ENCODE results near the gene RNASE12. TPM values are rescaled to one million over a fixed set of nuclear protein-coding genes. Genes with fewer than 3 reads are reported as not detected.
"Not testable (repeated sequence)": the region's sequence is repeated elsewhere in the genome, so short reads cannot be mapped to it uniquely, and the experiment has no call there.

The RNASE12 gene
- total RNA-seq, 1 donor from 2014 or later: not detected

- TF ChIP-seq CTCF (IDR thresholded peaks at IDR 0.05; ENCODE audit: unreplicated experiment): no peak
- Mint-ChIP-seq H3K4me3 (ENCODE audit: unreplicated experiment) (no peak overlapping the region), H3K36me3 (ENCODE audit: low read depth, unreplicated experiment) (no peaks in the 10 kb centered on the region), H3K27ac (ENCODE audit: unreplicated experiment) (no peak overlapping the region), H3K27me3 (ENCODE audit: unreplicated experiment) (peaks cover 2% of the 10 kb centered on the region), H3K9me3 (ENCODE audit: unreplicated experiment) (no peaks in the 10 kb centered on the region), H3K4me1 (ENCODE audit: unreplicated experiment) (no peaks in the 10 kb centered on the region)
- DNase-seq (ENCODE audit: low spot score): no peak
Measured at GRCh38 chr14:20597108-20597507, 5.9 kb upstream of the RNASE12 start.

- H3K4me1 Mint-ChIP-seq (ENCODE audit: unreplicated experiment); H3K27ac Mint-ChIP-seq (ENCODE audit: unreplicated experiment); DNase-seq (ENCODE audit: low spot score); H3K4me3 Mint-ChIP-seq (ENCODE audit: unreplicated experiment); H3K9me3 Mint-ChIP-seq (ENCODE audit: unreplicated experiment); H3K36me3 Mint-ChIP-seq (ENCODE audit: low read depth, unreplicated experiment); H3K27me3 Mint-ChIP-seq (ENCODE audit: unreplicated experiment): not testable (repeated sequence)
Measured at GRCh38 chr14:20595726-20596125, 4.5 kb upstream of the RNASE12 start.

- DNase-seq (ENCODE audit: low spot score): no peak
- Mint-ChIP-seq H3K27me3 (ENCODE audit: unreplicated experiment) (peaks cover 2% of the 10 kb centered on the region), H3K36me3 (ENCODE audit: low read depth, unreplicated experiment) (no peaks in the 10 kb centered on the region), H3K4me3 (ENCODE audit: unreplicated experiment) (no peak overlapping the region), H3K4me1 (ENCODE audit: unreplicated experiment) (peaks cover 5% of the 10 kb centered on the region), H3K9me3 (ENCODE audit: unreplicated experiment) (no peaks in the 10 kb centered on the region), H3K27ac (ENCODE audit: unreplicated experiment) (no peak overlapping the region)
- TF ChIP-seq CTCF (IDR thresholded peaks at IDR 0.05; ENCODE audit: unreplicated experiment): no peak
Measured at GRCh38 chr14:20592574-20592973, 1.4 kb upstream of the RNASE12 start.

- Mint-ChIP-seq H3K4me3 (ENCODE audit: unreplicated experiment) (no peak within 1 kb of the TSS), H3K9me3 (ENCODE audit: unreplicated experiment) (no peaks in the 10 kb centered on the region), H3K4me1 (ENCODE audit: unreplicated experiment) (peaks cover 17% of the 10 kb centered on the region), H3K27me3 (ENCODE audit: unreplicated experiment) (no peaks in the 10 kb centered on the region), H3K27ac (ENCODE audit: unreplicated experiment) (no peak within 1 kb of the TSS), H3K36me3 (ENCODE audit: low read depth, unreplicated experiment) (no peaks in the 10 kb centered on the region)
- DNase-seq (ENCODE audit: low spot score): no peak
- no peak for TF ChIP-seq CTCF (IDR thresholded peaks at IDR 0.05; ENCODE audit: unreplicated experiment)
Measured at GRCh38 chr14:20587489-20588154, 3.6 kb downstream of the RNASE12 start, which contains the start of gene RNASE11. Gene RNASE11 (minus strand): TSS chr14:20588001.

GRCh38 chr14:20583908-20584307 lies 7.3 kb downstream of the RNASE12 start:
- H3K4me3 Mint-ChIP-seq (ENCODE audit: unreplicated experiment): no peak overlapping the region
- H3K27ac Mint-ChIP-seq (ENCODE audit: unreplicated experiment): no peak overlapping the region
- H3K9me3 Mint-ChIP-seq (ENCODE audit: unreplicated experiment): no peaks in the 10 kb centered on the region
- no peak for DNase-seq (ENCODE audit: low spot score)
- no peak for TF ChIP-seq CTCF (IDR thresholded peaks at IDR 0.05; ENCODE audit: unreplicated experiment)
- no peaks in the 10 kb centered on the region for H3K36me3 Mint-ChIP-seq (ENCODE audit: low read depth, unreplicated experiment)
- H3K4me1 Mint-ChIP-seq (ENCODE audit: unreplicated experiment): peaks cover 21% of the 10 kb centered on the region
- no peaks in the 10 kb centered on the region for H3K27me3 Mint-ChIP-seq (ENCODE audit: unreplicated experiment)

Data from endothelial cell (in vitro differentiated cells).